Activated CD8-positive, alpha-beta T cell treated with anti-CD3 and anti-CD28 coated beads for 36 hours (primary cell): ENCODE results near the gene PLGRKT. TPM values are rescaled to one million over a fixed set of nuclear protein-coding genes. Genes with fewer than 3 reads are reported as not detected.
"Not testable (repeated sequence)": the region's sequence is repeated elsewhere in the genome, so short reads cannot be mapped to it uniquely, and the experiment has no call there.

Experiments used
- ATAC-seq: fragments of 200-7000 bp; cut with Tn5 transposase; one replicate; pipeline ENCODE4 v1.10.0; 2021; ENCODE audit warnings: mild to moderate bottlenecking, moderate library complexity
- CTCF ChIA-PET: fragments of 350-600 bp; sonication (Branson Sonifier 250); formaldehyde crosslinking; loops from one replicate; lab custom pipeline; 2021; ENCODE audit warnings: antibody characterized with exemption; lab: Charles Lee
- POLR2A ChIA-PET: fragments of 350-600 bp; sonication (Branson Sonifier 250); formaldehyde crosslinking; loops from one replicate; lab custom pipeline; 2021; ENCODE audit warnings: antibody characterized with exemption; lab: Charles Lee
- DNase-seq: peaks from one replicate; pipeline ENCODE4 v3.0.0-alpha.2; 2020
- H3K27ac Mint-ChIP-seq: one replicate; pipeline ENCODE4 v1.8.0; 2021; ENCODE audit warnings: mild to moderate bottlenecking, mixed read lengths
- H3K27me3 Mint-ChIP-seq: one replicate; pipeline ENCODE4 v1.8.0; 2021; ENCODE audit warnings: mixed read lengths
- H3K36me3 Mint-ChIP-seq: one replicate; pipeline ENCODE4 v1.8.0; 2021; ENCODE audit warnings: low read depth, mixed read lengths
- H3K4me1 Mint-ChIP-seq: one replicate; pipeline ENCODE4 v1.8.0; 2021; ENCODE audit warnings: low read depth, mixed read lengths
- H3K4me3 Mint-ChIP-seq: one replicate; pipeline ENCODE4 v1.8.0; 2021; ENCODE audit warnings: mild to moderate bottlenecking, moderate library complexity, mixed read lengths
- H3K9me3 Mint-ChIP-seq: one replicate; pipeline ENCODE4 v1.8.0; 2021; ENCODE audit warnings: mixed read lengths
- intact Hi-C: fragments of 100-400 bp; cut with micrococcal nuclease; formaldehyde crosslinking; loops from one replicate; pipeline ENCODE4 v1.10.0; 2022
- total RNA-seq, 2 experiments: library from RNA; stranded (reverse); gene quantifications; one replicate each; pipeline ENCODE4 v1.2.3, GENCODE V29; 2021
- TF ChIP-seq, protein P1 (sequence below): fragments of 200-600 bp; IDR thresholded peaks from one replicate; pipeline ENCODE4 v1.8.0; 2022; ENCODE audit warnings: antibody characterized with exemption, mild to moderate bottlenecking

The PLGRKT gene
- total RNA-seq, 2 experiments from 2014 or later, result 26.6 to 28.5 TPM

DNA sequence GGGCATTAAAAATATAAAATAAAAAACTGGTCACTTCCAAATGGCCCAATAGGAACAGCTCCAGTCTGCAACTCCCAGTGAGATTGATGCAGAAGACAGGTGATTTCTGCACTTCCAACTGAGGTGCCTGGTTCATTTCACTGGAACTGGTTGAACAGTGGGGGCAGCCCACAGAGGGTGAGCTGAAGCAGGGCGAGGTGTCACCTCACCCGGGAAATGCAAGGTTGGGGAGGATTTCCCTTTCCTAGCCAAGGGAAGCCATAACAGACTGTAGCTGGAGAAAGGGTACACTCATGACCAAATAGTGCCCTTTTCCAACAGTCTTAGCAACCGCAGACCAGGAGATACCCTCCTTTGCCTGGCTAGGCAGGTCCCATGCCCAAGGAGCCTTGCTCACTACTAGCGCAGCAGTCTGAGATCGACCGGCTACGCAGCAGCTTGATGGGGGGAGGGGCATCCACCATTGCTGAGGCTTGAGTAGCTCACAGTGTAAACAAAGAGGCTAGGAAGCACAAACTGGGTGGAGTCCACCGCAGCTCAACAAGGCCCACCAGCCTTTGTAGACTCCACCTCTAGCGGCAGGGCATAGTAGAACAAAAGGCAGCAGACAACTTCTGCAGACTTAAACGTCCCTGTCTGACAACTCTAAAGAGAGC, 110.7 kb downstream of the PLGRKT start:
- H3K9me3 Mint-ChIP-seq, result peaks cover 2% of the 10 kb centered on the region
- TF ChIP-seq, protein P1, sequence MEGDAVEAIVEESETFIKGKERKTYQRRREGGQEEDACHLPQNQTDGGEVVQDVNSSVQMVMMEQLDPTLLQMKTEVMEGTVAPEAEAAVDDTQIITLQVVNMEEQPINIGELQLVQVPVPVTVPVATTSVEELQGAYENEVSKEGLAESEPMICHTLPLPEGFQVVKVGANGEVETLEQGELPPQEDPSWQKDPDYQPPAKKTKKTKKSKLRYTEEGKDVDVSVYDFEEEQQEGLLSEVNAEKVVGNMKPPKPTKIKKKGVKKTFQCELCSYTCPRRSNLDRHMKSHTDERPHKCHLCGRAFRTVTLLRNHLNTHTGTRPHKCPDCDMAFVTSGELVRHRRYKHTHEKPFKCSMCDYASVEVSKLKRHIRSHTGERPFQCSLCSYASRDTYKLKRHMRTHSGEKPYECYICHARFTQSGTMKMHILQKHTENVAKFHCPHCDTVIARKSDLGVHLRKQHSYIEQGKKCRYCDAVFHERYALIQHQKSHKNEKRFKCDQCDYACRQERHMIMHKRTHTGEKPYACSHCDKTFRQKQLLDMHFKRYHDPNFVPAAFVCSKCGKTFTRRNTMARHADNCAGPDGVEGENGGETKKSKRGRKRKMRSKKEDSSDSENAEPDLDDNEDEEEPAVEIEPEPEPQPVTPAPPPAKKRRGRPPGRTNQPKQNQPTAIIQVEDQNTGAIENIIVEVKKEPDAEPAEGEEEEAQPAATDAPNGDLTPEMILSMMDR, result no peak
- H3K27ac Mint-ChIP-seq, result peak overlapping the region; percentile 30
- peaks cover 24% of the 10 kb centered on the region for H3K4me1 Mint-ChIP-seq
- H3K4me3 Mint-ChIP-seq, result peak overlapping the region; percentile 36
- CTCF ChIA-PET, result interaction anchor here (1.2 to 1.6 kb wide), 2 partner anchors 8 to 9 kb away, joined by 3 read pairs; no protein-coding TSS in a partner anchor
- ATAC-seq (peak; percentile 84), DNase-seq (peak; percentile 68)
- peaks cover 33% of the 10 kb centered on the region for H3K36me3 Mint-ChIP-seq
- POLR2A ChIA-PET, result no interaction called here
- H3K27me3 Mint-ChIP-seq, result no peaks in the 10 kb centered on the region
- intact Hi-C loops, result loop anchor here (10.0 kb wide), 1 partner anchor 108 kb away; the partner anchor contains the start of gene PLGRKT

DNA sequence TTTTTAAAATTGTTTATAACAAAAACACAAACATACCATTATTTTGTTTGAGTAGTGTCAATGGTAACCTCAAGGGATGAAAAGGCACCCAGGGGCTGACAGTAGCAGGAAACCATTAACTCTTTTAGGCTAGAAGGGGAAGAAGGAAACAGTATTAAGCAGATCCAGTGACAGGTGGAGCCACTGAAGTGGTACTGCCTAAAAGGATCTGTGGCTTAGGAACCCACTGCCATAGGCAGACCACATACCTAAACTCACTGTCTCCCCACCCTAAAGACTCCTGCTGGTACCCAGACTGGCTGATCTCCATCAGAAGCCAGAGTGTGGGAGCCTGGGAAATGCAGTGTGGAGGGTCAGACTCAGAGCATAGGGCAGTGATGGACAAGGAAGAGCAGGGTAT, 111.5 kb downstream of the PLGRKT start:
- intact Hi-C loops, result loop anchor here (10.0 kb wide), 1 partner anchor 109 kb away; the partner anchor contains the start of gene PLGRKT
- Mint-ChIP-seq H3K36me3 (peaks cover 28% of the 10 kb centered on the region), H3K27me3 (no peaks in the 10 kb centered on the region), H3K4me1 (peaks cover 26% of the 10 kb centered on the region), H3K27ac (no peak overlapping the region), H3K9me3 (no peaks in the 10 kb centered on the region), H3K4me3 (no peak overlapping the region)
- no peak for DNase-seq
- no peak for ATAC-seq
- ChIA-PET CTCF (interaction anchor here (1.2 to 1.6 kb wide), 2 partner anchors 7 to 10 kb away, joined by 3 read pairs; no protein-coding TSS in a partner anchor), POLR2A (no interaction called here)
- TF ChIP-seq, protein P1, result no peak

DNA sequence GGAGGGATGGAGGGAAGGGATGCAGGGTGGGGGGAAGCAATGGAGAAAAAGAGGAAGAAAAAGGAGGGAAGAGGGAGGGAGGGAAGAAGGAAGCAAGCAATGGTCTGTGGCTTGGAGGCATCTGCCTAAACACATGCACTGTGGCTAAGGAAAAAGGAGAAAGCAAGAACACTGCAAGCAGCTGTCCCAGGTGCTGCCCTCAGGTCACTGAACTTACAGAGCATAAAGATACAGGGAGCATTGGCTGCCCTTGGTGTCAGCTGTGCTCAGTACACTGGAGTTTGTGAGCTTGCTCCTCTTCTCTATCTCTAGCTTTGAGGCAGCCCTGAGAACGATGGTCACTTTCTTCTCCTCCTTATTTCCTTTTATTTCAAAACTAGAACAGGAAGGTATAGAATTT, 116.1 kb downstream of the PLGRKT start:
- POLR2A ChIA-PET, H3K36me3 Mint-ChIP-seq, H3K27ac Mint-ChIP-seq: not testable (repeated sequence)

DNA sequence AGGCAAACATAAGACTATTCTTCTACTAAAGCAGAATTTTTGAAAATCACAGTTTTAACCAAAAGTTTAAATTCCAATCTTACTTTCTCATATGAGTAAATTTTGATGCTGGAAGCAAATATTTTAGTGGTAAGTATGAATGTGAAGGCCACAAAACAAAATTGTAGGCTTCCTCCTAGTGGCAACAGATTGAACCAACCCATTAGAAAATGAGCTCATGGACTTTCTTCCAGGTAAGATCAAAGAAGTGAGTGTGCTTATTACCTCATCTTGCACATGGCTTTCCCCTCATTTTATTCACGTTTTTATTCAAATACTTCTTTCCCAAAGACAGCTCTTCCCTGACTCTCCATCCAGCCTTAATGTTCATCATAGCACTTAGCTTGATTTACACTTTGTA, 116.7 kb downstream of the PLGRKT start:
- H3K36me3 Mint-ChIP-seq, result peaks cover 14% of the 10 kb centered on the region
- ChIA-PET CTCF (interaction anchor here (1.1 to 1.4 kb wide), 3 partner anchors 18 to 105 kb away, joined by 3 to 5 read pairs (median 3); partner anchors contain the start of gene RLN1), POLR2A (no interaction called here)
- H3K9me3 Mint-ChIP-seq, result peaks cover 4% of the 10 kb centered on the region
- H3K27ac Mint-ChIP-seq, result no peak overlapping the region
- H3K4me1 Mint-ChIP-seq, result peaks cover 10% of the 10 kb centered on the region
- no peaks in the 10 kb centered on the region for H3K27me3 Mint-ChIP-seq
- DNase-seq, result no peak
- no peak overlapping the region for H3K4me3 Mint-ChIP-seq
- TF ChIP-seq, protein P1, result no peak
- ATAC-seq, result no peak
- intact Hi-C loops, result loop anchor here (10.0 kb wide), 1 partner anchor 114 kb away; the partner anchor contains the start of gene PLGRKT

More for the DNA sequence above, 116.1 kb downstream of the PLGRKT start:
- not testable (repeated sequence) for DNase-seq, ATAC-seq, H3K9me3 Mint-ChIP-seq, H3K27me3 Mint-ChIP-seq, H3K4me3 Mint-ChIP-seq
- intact Hi-C loops, result loop anchor here (10.0 kb wide), 1 partner anchor 113 kb away; the partner anchor contains the start of gene PLGRKT
- H3K4me1 Mint-ChIP-seq, result peaks cover 15% of the 10 kb centered on the region
- CTCF ChIA-PET, result interaction anchor here (1.1 to 1.4 kb wide), 3 partner anchors 18 to 105 kb away, joined by 3 to 5 read pairs (median 3); partner anchors contain the start of gene RLN1

DNA sequence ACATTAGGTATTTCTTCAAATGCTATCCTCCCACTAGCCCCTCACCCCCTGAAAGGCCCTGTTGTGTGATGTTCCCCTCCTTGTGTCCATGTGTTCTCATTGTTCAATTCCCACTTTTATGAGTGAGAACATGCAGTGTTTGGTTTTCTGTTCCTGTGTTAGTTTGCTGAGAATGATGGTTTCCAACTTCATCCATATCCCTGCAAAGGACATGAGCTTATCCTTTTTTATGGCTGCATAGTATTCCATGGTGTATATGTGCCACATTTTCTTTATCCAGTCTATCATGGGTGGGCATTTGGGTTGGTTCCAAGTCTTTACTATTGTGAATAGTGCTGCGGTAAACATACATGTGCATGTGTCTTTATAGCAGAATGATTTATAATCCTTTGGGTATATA, 121.3 kb downstream of the PLGRKT start:
- CTCF ChIA-PET, DNase-seq, H3K27me3 Mint-ChIP-seq, H3K4me1 Mint-ChIP-seq, intact Hi-C loops, H3K4me3 Mint-ChIP-seq, POLR2A ChIA-PET, H3K27ac Mint-ChIP-seq, ATAC-seq: not testable (repeated sequence)
- H3K36me3 Mint-ChIP-seq, result peaks cover 31% of the 10 kb centered on the region
- peaks cover 17% of the 10 kb centered on the region for H3K9me3 Mint-ChIP-seq
